Measurements from ENCODE around the gene WHAMM. TPM values are rescaled to one million over a fixed set of nuclear protein-coding genes. Genes with fewer than 3 reads are reported as not detected.

The WHAMM gene
- total RNA-seq, 2 donors from 2014 or later = 3.7 to 4.4 TPM

GRCh38 chr15:82880704-82881103 lies 71.3 kb downstream of the WHAMM start:
- Mint-ChIP-seq H3K36me3 (ENCODE audit: low read depth) (no peaks in the 10 kb centered on the region), H3K27me3 (ENCODE audit: insufficient read depth) (no peaks in the 10 kb centered on the region), H3K9me3 (peaks cover 6% of the 10 kb centered on the region), H3K27ac (no peak overlapping the region), H3K4me1 (peaks cover 4% of the 10 kb centered on the region), H3K4me3 (no peak overlapping the region)
- Histone ChIP-seq H3K36me3 (ENCODE audit: control insufficient read depth, insufficient read depth, low read length) (no peaks in the 10 kb centered on the region), H3K27me3 (ENCODE audit: control insufficient read depth, insufficient read depth, low read length, poor library complexity, severe bottlenecking) (no peaks in the 10 kb centered on the region), H3K9me3 (ENCODE audit: control insufficient read depth, low read length) (no peaks in the 10 kb centered on the region), H3K4me3 (ENCODE audit: low read length) (no peak overlapping the region), H3K9ac (ENCODE audit: extremely low read depth, low read length, poor library complexity, severe bottlenecking) (no peak overlapping the region), H3K4me1 (ENCODE audit: control insufficient read depth, insufficient read depth, low read length) (no peaks in the 10 kb centered on the region), H3K27ac (ENCODE audit: low read depth, low read length) (no peak overlapping the region)
- WGBS, 2 experiments (ENCODE audit: insufficient coverage in 1 of 2, insufficient read length in 1 of 2) = 92 to 95% methylated on average over 5 to 6 of the region's 6 CpGs
- no peak for DNase-seq
- no peak for TF ChIP-seq CTCF (conservative IDR thresholded peaks at IDR 0.05)

GRCh38 chr15:82881747-82882146 lies 72.3 kb downstream of the WHAMM start:
- no peaks in the 10 kb centered on the region for H3K36me3 Mint-ChIP-seq (ENCODE audit: low read depth)
- H3K27me3 Mint-ChIP-seq (ENCODE audit: insufficient read depth) = no peaks in the 10 kb centered on the region
- WGBS, 2 experiments (ENCODE audit: insufficient coverage in 1 of 2, insufficient read length in 1 of 2) = 86 to 100% methylated on average over 1 to 2 of the region's 2 CpGs
- no peak for TF ChIP-seq CTCF (conservative IDR thresholded peaks at IDR 0.05)
- Histone ChIP-seq H3K27me3 (ENCODE audit: control insufficient read depth, insufficient read depth, low read length, poor library complexity, severe bottlenecking) (no peaks in the 10 kb centered on the region), H3K36me3 (ENCODE audit: control insufficient read depth, insufficient read depth, low read length) (no peaks in the 10 kb centered on the region), H3K9ac (ENCODE audit: extremely low read depth, low read length, poor library complexity, severe bottlenecking) (no peak overlapping the region), H3K4me1 (ENCODE audit: control insufficient read depth, insufficient read depth, low read length) (no peaks in the 10 kb centered on the region), H3K27ac (ENCODE audit: low read depth, low read length) (no peak overlapping the region), H3K4me3 (ENCODE audit: low read length) (no peak overlapping the region), H3K9me3 (ENCODE audit: control insufficient read depth, low read length) (no peaks in the 10 kb centered on the region)
- DNase-seq = no peak
- H3K27ac Mint-ChIP-seq = no peak overlapping the region
- peaks cover 6% of the 10 kb centered on the region for H3K9me3 Mint-ChIP-seq
- no peak overlapping the region for H3K4me3 Mint-ChIP-seq
- peaks cover 4% of the 10 kb centered on the region for H3K4me1 Mint-ChIP-seq

GRCh38 chr15:82882273-82882928 lies 73.0 kb downstream of the WHAMM start:
- no peaks in the 10 kb centered on the region for H3K27me3 Mint-ChIP-seq (ENCODE audit: insufficient read depth)
- H3K4me3 Mint-ChIP-seq = no peak overlapping the region
- Histone ChIP-seq H3K4me1 (ENCODE audit: control insufficient read depth, insufficient read depth, low read length) (no peaks in the 10 kb centered on the region), H3K27ac (ENCODE audit: low read depth, low read length) (no peak overlapping the region), H3K9me3 (ENCODE audit: control insufficient read depth, low read length) (no peaks in the 10 kb centered on the region), H3K36me3 (ENCODE audit: control insufficient read depth, insufficient read depth, low read length) (no peaks in the 10 kb centered on the region), H3K27me3 (ENCODE audit: control insufficient read depth, insufficient read depth, low read length, poor library complexity, severe bottlenecking) (no peaks in the 10 kb centered on the region), H3K4me3 (ENCODE audit: low read length) (no peak overlapping the region), H3K9ac (ENCODE audit: extremely low read depth, low read length, poor library complexity, severe bottlenecking) (no peak overlapping the region)
- TF ChIP-seq CTCF (conservative IDR thresholded peaks at IDR 0.05) = no peak
- H3K36me3 Mint-ChIP-seq (ENCODE audit: low read depth) = no peaks in the 10 kb centered on the region
- WGBS, 2 experiments (ENCODE audit: insufficient coverage in 1 of 2, insufficient read length in 1 of 2) = 72 to 82% methylated on average over 3 to 4 of the region's 5 CpGs
- H3K9me3 Mint-ChIP-seq = peaks cover 6% of the 10 kb centered on the region
- H3K27ac Mint-ChIP-seq = no peak overlapping the region
- peaks cover 4% of the 10 kb centered on the region for H3K4me1 Mint-ChIP-seq
- no peak for DNase-seq

Other genes starting within 250 kb of the WHAMM start
- 1 to 10 TPM; 1.0 to 1.4 TPM for gene CPEB1, start 162.3 kb upstream of the WHAMM start, total RNA-seq
- 10 to 100 TPM; 22.4 to 24.4 TPM for gene AP3B2, start 99.8 kb upstream of the WHAMM start, total RNA-seq
- not detected for gene FSD2, start 3.6 kb upstream of the WHAMM start, total RNA-seq
- 10 to 100 TPM; 31.8 to 32.7 TPM for gene HOMER2, start 143.1 kb downstream of the WHAMM start, total RNA-seq
- gene RAMAC, start 176.6 kb downstream of the WHAMM start, total RNA-seq = 10 to 100 TPM; 37.3 to 40.8 TPM
- 10 to 100 TPM; 15.5 to 17.7 TPM for gene C15orf40, start 202.0 kb downstream of the WHAMM start, total RNA-seq